SW 1271 (cell line): ENCODE results near the gene SLBP.

ENCODE experiments used
- DNase-seq, 2 experiments: peaks; one replicate each; lab custom pipeline; 2025; lab: John Stamatoyannopoulos, UW

Gene SLBP

GRCh38 chr4:1749370-1749769 is 37.3 kb upstream of the SLBP start:
- DNase-seq, result no peak

GRCh38 chr4:1748465-1748995 is 36.4 kb upstream of the SLBP start:
- DNase-seq, result peak; percentile 39 to 62

- DNase-seq, result no peak
Measured at GRCh38 chr4:1747603-1747967, 35.5 kb upstream of the SLBP start.

GRCh38 chr4:1746919-1747602 is 34.9 kb upstream of the SLBP start:
- DNase-seq, result no peak

GRCh38 chr4:1746265-1746691 is 34.2 kb upstream of the SLBP start:
- DNase-seq, result peak; percentile 38 to 63

- DNase-seq, result no peak
Measured at GRCh38 chr4:1745697-1746096, 33.6 kb upstream of the SLBP start.

- DNase-seq, result no peak
Measured at GRCh38 chr4:1745165-1745564, 33.0 kb upstream of the SLBP start.

- DNase-seq, result no peak
Measured at GRCh38 chr4:1744552-1744951, 32.4 kb upstream of the SLBP start.

GRCh38 chr4:1743975-1744374 is 31.9 kb upstream of the SLBP start:
- DNase-seq, result no peak

GRCh38 chr4:1743551-1743950 is 31.4 kb upstream of the SLBP start:
- DNase-seq, result no peak

GRCh38 chr4:1741208-1741607 is 29.1 kb upstream of the SLBP start:
- DNase-seq, result no peak

- no peak for DNase-seq
Measured at GRCh38 chr4:1740021-1740545, 28.0 kb upstream of the SLBP start.

- no peak for DNase-seq
Measured at GRCh38 chr4:1739358-1739757, 27.2 kb upstream of the SLBP start.

- DNase-seq, result no peak
Measured at GRCh38 chr4:1738410-1738809, 26.3 kb upstream of the SLBP start.

GRCh38 chr4:1737666-1738065 is 25.5 kb upstream of the SLBP start:
- DNase-seq, result no peak

- DNase-seq, result no peak
Measured at GRCh38 chr4:1736812-1737211, 24.7 kb upstream of the SLBP start.

GRCh38 chr4:1735215-1735614 is 23.1 kb upstream of the SLBP start:
- no peak for DNase-seq

- no peak for DNase-seq
Measured at GRCh38 chr4:1732911-1733310, 20.8 kb upstream of the SLBP start.

- DNase-seq, result no peak
Measured at GRCh38 chr4:1731180-1731579, 19.1 kb upstream of the SLBP start.

GRCh38 chr4:1730532-1731135 is 18.5 kb upstream of the SLBP start:
- no peak for DNase-seq

GRCh38 chr4:1728061-1728980 is 16.2 kb upstream of the SLBP start:
- DNase-seq, result no peak
